Pancreas (tissue), 10 donors: ENCODE data around the gene OGFOD3. TPM values are rescaled to one million over a fixed set of nuclear protein-coding genes. Genes with fewer than 3 reads are reported as not detected.
A peak's percentile ranks its signal among the peaks of the same experiment; 100 is the strongest.

ENCODE experiments used
- ATAC-seq, 4 donors: fragments of 200-7000 bp; cut with Tn5 transposase; one replicate each; pipeline versions ENCODE4 v1.8.0 to v1.9.1; 2020; ENCODE audit warnings: mild to moderate bottlenecking in 4 of 4, moderate library complexity in 4 of 4
- DNase-seq, 6 donors: peaks; one replicate each; pipeline ENCODE4 v3.0.0-alpha.2; 2020
- FAIRE-seq: peaks from 2 replicates; lab custom pipeline; 2012; peaks lifted over from hg19 to GRCh38; lab: Jason Lieb, UNC
- H3K27ac ChIP-seq, 4 donors: fragments of 200-600 bp; sonication (generic); 1 replicate in 3 of 4; 2 replicates in 1 of 4; pipeline versions ENCODE4 v1.5.0 to v1.8.0; 2020
- H3K27me3 ChIP-seq, 4 donors: fragments of 200-600 bp; one replicate each; pipeline ENCODE4 v1.8.0; 2021
- H3K36me3 ChIP-seq, 3 donors: fragments of 200-600 bp; sonication (generic) in 1 of 3; one replicate each; pipeline versions ENCODE4 v1.5.0 to v1.8.0; 2020 to 2021
- H3K4me1 ChIP-seq, 3 donors: fragments of 200-600 bp; one replicate each; pipeline ENCODE4 v1.8.0; 2021
- H3K4me3 ChIP-seq, 4 donors: fragments of 200-600 bp; sonication (generic) in 2 of 4; one replicate each; pipeline versions ENCODE4 v1.5.0 to v1.8.0; 2020 to 2021
- H3K9me3 ChIP-seq, 4 donors: fragments of 200-600 bp; one replicate each; pipeline ENCODE4 v1.8.0; 2021
- WGBS, 2 donors: extraction: QIAGEN DNeasy Blood & Tissue Kit; methylation state at CpG; one replicate each; pipeline ENCODE4 v1.1.7; 2013; 5-methylcytosine and 5-hydroxymethylcytosine counted together
- intact Hi-C, 3 donors: fragments of 100-400 bp; cut with DNase I; formaldehyde crosslinking; loops; one replicate each; pipeline versions ENCODE4 v1.11.1 to v1.14.2; 2022
- polyA plus RNA-seq, 2 donors: library from polyadenylated mRNA; stranded (reverse); fragments of 200-250 nt; gene quantifications; one replicate each; pipeline ENCODE4 v1.2.3, GENCODE V29; 2013
- total RNA-seq, 6 donors: library from RNA; stranded (reverse); fragmentation: NEBNext Ultra II Directional in 4 of 6; extraction: Animal tissue kit (Norgen Biotek cat#: 25700) in 4 of 6; gene quantifications; one replicate each; pipeline versions ENCODE4 v1.2.1 to v1.2.4, GENCODE V29; 2021 to 2023
- TF ChIP-seq, protein P1 (sequence below), 4 donors: fragments of 200-600 bp; sonication (generic) in 3 of 4; IDR thresholded peaks; one replicate each; pipeline versions ENCODE4 v1.5.0 to v1.8.0; 2021; ENCODE audit warnings: antibody characterized with exemption in 4 of 4
- donor health status: healthy with polysubstance abuse.
- donor health status: DM: no; HTN: no; CAD: no; lungs with moderate emphysema.
- donor health status: DM: no; HTN: no; CAD: no.
- donor health status: control.
- donor health status: control.
- donor health status: Bipolar disorder and iron deficiency.
- donor health status: DM: yes; HTN: yes; CAD: no.
- donor health status: DM: no; HTN: no; CAD: no.
- donor health status: DM: no; HTN: no; CAD: no.
- donor health status: DM: yes; HTN: yes; CAD: no.

Gene OGFOD3
- total and polyA plus RNA-seq, 8 donors: 17.8 to 28.0 (median 19.9) TPM

DNA sequence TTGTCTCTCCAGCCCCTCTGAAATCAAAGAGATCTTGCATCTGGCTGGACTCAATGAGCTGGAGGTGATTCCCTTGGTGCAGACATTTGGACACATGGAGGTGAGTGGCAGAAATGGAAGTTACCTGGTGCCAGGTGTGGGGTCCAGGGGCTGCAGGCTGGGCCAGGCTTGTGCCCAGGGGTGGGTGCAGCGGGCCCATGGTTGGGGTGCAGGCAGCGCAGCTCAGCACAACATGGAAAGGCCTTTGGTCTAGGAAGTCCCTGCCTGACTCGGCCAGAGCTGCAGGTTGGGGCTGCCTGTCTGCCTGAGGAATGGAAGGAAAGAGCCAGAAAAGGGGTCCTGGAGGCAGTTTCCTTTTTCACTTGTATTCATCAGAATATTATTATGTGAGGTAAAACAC, 10.2 kb upstream of the OGFOD3 start:
- no peak overlapping the region for H3K4me3 ChIP-seq
- TF ChIP-seq, protein P1, sequence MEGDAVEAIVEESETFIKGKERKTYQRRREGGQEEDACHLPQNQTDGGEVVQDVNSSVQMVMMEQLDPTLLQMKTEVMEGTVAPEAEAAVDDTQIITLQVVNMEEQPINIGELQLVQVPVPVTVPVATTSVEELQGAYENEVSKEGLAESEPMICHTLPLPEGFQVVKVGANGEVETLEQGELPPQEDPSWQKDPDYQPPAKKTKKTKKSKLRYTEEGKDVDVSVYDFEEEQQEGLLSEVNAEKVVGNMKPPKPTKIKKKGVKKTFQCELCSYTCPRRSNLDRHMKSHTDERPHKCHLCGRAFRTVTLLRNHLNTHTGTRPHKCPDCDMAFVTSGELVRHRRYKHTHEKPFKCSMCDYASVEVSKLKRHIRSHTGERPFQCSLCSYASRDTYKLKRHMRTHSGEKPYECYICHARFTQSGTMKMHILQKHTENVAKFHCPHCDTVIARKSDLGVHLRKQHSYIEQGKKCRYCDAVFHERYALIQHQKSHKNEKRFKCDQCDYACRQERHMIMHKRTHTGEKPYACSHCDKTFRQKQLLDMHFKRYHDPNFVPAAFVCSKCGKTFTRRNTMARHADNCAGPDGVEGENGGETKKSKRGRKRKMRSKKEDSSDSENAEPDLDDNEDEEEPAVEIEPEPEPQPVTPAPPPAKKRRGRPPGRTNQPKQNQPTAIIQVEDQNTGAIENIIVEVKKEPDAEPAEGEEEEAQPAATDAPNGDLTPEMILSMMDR (IDR thresholded peaks at IDR 0.05): no peak
- ATAC-seq (no peak), DNase-seq (peak in 1 of 6 donors; percentile 28), FAIRE-seq (no peak)
- H3K27me3 ChIP-seq: no peaks in the 10 kb centered on the region
- H3K27ac ChIP-seq: no peak overlapping the region
- intact Hi-C loops: no loop called here
- no peaks in the 10 kb centered on the region for H3K9me3 ChIP-seq
- no peaks in the 10 kb centered on the region for H3K4me1 ChIP-seq
- 96 to 98% methylated on average over 3 of the region's 3 CpGs for WGBS, 2 donors
- no peaks in the 10 kb centered on the region for H3K36me3 ChIP-seq

DNA sequence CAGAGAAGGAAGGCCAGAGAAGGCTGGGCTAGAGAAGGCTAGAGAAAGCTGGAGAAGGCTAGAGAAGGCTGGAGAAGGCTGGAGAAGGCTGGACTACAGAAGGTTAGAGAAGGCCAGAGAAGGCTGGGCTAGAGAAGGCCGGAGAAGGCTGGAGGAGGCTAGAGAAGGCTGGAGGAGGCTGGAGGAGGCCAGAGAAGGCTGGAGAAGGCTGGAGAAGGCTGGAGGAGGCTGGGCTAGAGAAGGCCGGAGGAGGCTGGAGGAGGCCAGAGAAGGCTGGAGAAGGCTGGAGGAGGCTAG, 6.4 kb upstream of the OGFOD3 start:
- intact Hi-C loops: no loop called here
- no peak overlapping the region for H3K4me3 ChIP-seq
- no peaks in the 10 kb centered on the region for H3K36me3 ChIP-seq
- no peaks in the 10 kb centered on the region for H3K4me1 ChIP-seq
- FAIRE-seq: no peak
- no peaks in the 10 kb centered on the region for H3K9me3 ChIP-seq
- no peaks in the 10 kb centered on the region for H3K27me3 ChIP-seq
- DNase-seq: no peak
- H3K27ac ChIP-seq: no peak overlapping the region
- no peak for ATAC-seq
- 95 to 100% methylated on average over 2 of the region's 2 CpGs for WGBS, 2 donors
- TF ChIP-seq, protein P1 (IDR thresholded peaks at IDR 0.05): no peak

DNA sequence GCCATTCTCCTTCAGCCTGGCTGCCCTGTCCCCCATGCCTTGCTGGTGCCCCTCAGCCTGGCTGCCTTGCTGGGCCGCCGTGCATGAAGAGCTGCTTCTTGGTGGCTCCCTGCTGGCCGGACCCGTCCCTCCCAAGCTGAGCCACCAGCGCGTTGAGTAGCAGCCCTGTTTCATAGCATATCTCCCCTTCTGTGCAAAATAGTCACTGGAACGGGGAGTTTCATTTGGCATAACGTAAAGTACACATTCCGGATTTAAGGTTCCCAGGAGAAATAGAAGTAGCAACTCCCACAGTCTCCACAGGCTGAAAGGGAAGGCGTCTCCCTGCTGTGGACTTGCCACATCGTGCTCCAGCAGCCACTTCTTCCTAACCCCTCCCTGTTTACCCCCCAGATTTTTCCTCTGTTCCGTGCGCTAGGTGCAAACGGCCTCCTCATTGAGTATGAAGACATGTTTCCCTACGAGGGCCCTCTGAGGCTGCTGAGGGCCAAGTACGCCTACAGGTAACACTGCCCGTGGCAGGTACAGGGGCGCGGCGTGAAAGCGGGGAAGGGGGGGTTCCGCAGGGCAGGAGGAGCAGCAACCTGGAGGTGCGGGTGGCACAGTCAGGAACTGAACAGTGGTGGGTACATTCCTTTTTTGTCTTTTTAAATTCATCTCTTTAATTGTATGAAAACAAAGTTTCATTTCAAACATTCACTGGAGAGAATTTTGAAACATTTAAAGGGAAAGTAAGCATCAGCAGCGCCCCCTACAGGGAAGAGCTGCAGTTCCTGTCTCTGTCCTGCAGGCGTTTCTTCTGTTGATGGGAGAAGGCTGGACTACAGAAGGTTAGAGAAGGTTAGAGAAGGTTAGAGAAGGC, 5.8 kb upstream of the OGFOD3 start:
- intact Hi-C loops: no loop called here
- Histone ChIP-seq H3K27ac (no peak overlapping the region), H3K27me3 (no peaks in the 10 kb centered on the region), H3K4me1 (peaks cover 0 to 6% (median 3%) of the 10 kb centered on the region in 3 donors), H3K9me3 (no peaks in the 10 kb centered on the region), H3K4me3 (no peak overlapping the region), H3K36me3 (no peaks in the 10 kb centered on the region)
- FAIRE-seq: no peak
- TF ChIP-seq, protein P1 (IDR thresholded peaks at IDR 0.05): peak in 3 of 4 donors; percentile 14 to 49 (median 43)
- no peak for DNase-seq
- ATAC-seq: peak in 2 of 4 donors; percentile 52 to 64
- 86 to 88% methylated on average over 25 of the region's 25 CpGs for WGBS, 2 donors

DNA sequence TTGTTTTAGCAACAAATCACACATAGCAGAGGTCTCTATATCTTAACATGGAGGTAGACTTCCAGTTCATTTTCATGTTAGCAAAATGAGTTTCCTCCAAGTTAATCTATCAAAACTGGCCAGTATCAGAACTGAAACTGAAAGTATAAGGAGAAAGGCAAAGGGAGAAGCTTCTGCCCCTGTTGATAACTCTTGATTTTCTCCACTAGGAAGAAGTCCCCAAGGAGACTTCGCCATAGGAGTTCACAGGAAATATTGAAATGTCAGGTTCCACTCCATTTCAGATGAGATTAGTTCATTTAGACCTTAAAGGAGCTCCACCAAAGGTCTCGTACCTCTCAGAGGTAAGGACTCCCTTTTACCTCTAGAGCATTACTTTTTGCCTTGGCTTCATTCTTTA, 1.2 kb upstream of the OGFOD3 start:
- Histone ChIP-seq H3K36me3 (no peaks in the 10 kb centered on the region), H3K4me1 (peaks cover 1 to 13% (median 6%) of the 10 kb centered on the region in 3 donors), H3K27ac (peak overlapping the region in 1 of 4 donors; percentile 87), H3K27me3 (no peaks in the 10 kb centered on the region), H3K9me3 (no peaks in the 10 kb centered on the region), H3K4me3 (peak overlapping the region in 1 of 4 donors; percentile 85)
- WGBS, 2 donors: 90% methylated on average over 2 of the region's 2 CpGs
- intact Hi-C loops: no loop called here
- DNase-seq (no peak), ATAC-seq (no peak), FAIRE-seq (no peak)
- TF ChIP-seq, protein P1 (IDR thresholded peaks at IDR 0.05): no peak

DNA sequence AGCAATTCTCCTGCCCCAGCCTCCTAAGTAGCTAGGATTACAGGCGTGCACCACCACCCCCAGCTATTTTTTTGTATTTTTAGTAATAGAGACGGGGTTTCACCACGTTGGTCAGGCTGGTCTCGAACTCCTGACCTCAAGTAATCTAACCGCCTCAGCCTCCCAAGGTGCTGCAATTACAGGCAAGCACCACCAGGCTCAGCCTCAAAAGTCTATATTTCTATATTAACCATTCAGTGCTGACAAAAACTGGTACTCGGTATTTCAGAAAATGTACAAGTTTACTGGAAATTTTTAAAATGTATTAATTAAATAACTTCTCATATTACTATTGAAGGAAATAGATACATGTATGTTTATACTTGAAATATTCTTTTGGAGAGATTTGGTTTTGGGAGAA, 1.6 kb downstream of the OGFOD3 start:
- H3K4me3 ChIP-seq: no peak overlapping the region
- ATAC-seq (no peak), DNase-seq (peak in 1 of 6 donors; percentile 2), FAIRE-seq (no peak)
- TF ChIP-seq, protein P1 (IDR thresholded peaks at IDR 0.05): no peak
- H3K27me3 ChIP-seq: no peaks in the 10 kb centered on the region
- intact Hi-C loops: no loop called here
- H3K4me1 ChIP-seq: peaks cover 4 to 15% (median 6%) of the 10 kb centered on the region in 3 donors
- H3K9me3 ChIP-seq: no peaks in the 10 kb centered on the region
- 87 to 95% methylated on average over 6 of the region's 6 CpGs for WGBS, 2 donors
- H3K36me3 ChIP-seq: no peaks in the 10 kb centered on the region
- H3K27ac ChIP-seq: no peak overlapping the region
